Lower leg skin (tissue), 4 donors: ENCODE results near the gene DCAF7. TPM values are rescaled to one million over a fixed set of nuclear protein-coding genes. Genes with fewer than 3 reads are reported as not detected.
A peak's percentile ranks its signal among the peaks of the same experiment; 100 is the strongest.

Source experiments
- DNase-seq, 2 donors: peaks; one replicate each; pipeline ENCODE4 v3.0.0-alpha.2; 2019; ENCODE audit warnings: low spot score in 2 of 2
- H3K4me3 ChIP-seq: fragments of 200-600 bp; sonication (generic); 2 replicates; pipeline ENCODE4 v1.5.1; 2017; ENCODE audit warnings: mild to moderate bottlenecking, low read depth; ENCODE audit not compliant: poor library complexity, severe bottlenecking
- POLR2A ChIP-seq, 2 donors: fragments of 450-650 bp; IDR thresholded peaks; one replicate each; pipeline ENCODE4 v1.6.1; 2016 to 2017; ENCODE audit warnings: antibody characterized with exemption in 2 of 2, mild to moderate bottlenecking in 1 of 2, moderate library complexity in 1 of 2
- WGBS, 2 donors: methylation state at CpG; one replicate each; pipeline ENCODE4 v1.1.5; 2018; 5-methylcytosine and 5-hydroxymethylcytosine counted together
- intact Hi-C: fragments of 100-400 bp; cut with DNase I; formaldehyde crosslinking; loops from one replicate; pipeline ENCODE4 v1.15.0; 2023; ENCODE audit warnings: low total_unique reads
- total RNA-seq, 4 donors: library from RNA; depleted of rRNA; stranded (reverse); fragments of >200 nt; gene quantifications; one replicate each; pipeline ENCODE4 v1.1.0, GENCODE V29; 2016
- TF ChIP-seq, protein P1 (sequence below), 3 donors: fragments of 450-650 bp; IDR thresholded peaks; one replicate each; pipeline ENCODE4 v1.5.1; 2016; ENCODE audit warnings: antibody characterized with exemption in 3 of 3, mild to moderate bottlenecking in 3 of 3, moderate library complexity in 2 of 3

Gene DCAF7
- total RNA-seq, 4 donors from 2014 or later, result 23.8 to 33.0 (median 25.4) TPM

- intact Hi-C loops, result no loop called here
- H3K4me3 ChIP-seq, result no peak overlapping the region
- no peak for DNase-seq
- no peak for TF ChIP-seq POLR2A (IDR thresholded peaks at IDR 0.05)
- TF ChIP-seq, protein P1, sequence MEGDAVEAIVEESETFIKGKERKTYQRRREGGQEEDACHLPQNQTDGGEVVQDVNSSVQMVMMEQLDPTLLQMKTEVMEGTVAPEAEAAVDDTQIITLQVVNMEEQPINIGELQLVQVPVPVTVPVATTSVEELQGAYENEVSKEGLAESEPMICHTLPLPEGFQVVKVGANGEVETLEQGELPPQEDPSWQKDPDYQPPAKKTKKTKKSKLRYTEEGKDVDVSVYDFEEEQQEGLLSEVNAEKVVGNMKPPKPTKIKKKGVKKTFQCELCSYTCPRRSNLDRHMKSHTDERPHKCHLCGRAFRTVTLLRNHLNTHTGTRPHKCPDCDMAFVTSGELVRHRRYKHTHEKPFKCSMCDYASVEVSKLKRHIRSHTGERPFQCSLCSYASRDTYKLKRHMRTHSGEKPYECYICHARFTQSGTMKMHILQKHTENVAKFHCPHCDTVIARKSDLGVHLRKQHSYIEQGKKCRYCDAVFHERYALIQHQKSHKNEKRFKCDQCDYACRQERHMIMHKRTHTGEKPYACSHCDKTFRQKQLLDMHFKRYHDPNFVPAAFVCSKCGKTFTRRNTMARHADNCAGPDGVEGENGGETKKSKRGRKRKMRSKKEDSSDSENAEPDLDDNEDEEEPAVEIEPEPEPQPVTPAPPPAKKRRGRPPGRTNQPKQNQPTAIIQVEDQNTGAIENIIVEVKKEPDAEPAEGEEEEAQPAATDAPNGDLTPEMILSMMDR (IDR thresholded peaks at IDR 0.05), result no peak
- 63 to 64% methylated on average over 4 of the region's 4 CpGs for WGBS, 2 donors
These were observed 9.7 kb upstream of the DCAF7 start for GRCh38 chr17:63540590-63540989.

DNA sequence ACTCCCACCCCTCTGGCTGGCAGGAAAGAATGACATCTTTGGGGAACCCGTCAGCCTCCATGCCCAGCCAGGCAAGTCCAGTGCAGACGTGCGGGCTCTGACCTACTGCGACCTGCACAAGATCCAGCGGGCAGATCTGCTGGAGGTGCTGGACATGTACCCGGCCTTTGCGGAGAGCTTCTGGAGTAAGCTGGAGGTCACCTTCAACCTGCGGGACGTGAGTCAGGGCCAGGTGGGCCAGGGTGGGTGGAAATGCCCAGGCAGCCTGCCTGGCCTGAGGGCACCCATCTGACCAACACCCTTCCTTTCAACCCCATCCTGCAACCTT, 8.1 kb upstream of the DCAF7 start:
- intact Hi-C loops, result no loop called here
- no peak for DNase-seq
- no peak for TF ChIP-seq POLR2A (IDR thresholded peaks at IDR 0.05)
- TF ChIP-seq, protein P1 (IDR thresholded peaks at IDR 0.05), result no peak
- 93 to 95% methylated on average over 9 of the region's 9 CpGs for WGBS, 2 donors
- H3K4me3 ChIP-seq, result no peak overlapping the region

DNA sequence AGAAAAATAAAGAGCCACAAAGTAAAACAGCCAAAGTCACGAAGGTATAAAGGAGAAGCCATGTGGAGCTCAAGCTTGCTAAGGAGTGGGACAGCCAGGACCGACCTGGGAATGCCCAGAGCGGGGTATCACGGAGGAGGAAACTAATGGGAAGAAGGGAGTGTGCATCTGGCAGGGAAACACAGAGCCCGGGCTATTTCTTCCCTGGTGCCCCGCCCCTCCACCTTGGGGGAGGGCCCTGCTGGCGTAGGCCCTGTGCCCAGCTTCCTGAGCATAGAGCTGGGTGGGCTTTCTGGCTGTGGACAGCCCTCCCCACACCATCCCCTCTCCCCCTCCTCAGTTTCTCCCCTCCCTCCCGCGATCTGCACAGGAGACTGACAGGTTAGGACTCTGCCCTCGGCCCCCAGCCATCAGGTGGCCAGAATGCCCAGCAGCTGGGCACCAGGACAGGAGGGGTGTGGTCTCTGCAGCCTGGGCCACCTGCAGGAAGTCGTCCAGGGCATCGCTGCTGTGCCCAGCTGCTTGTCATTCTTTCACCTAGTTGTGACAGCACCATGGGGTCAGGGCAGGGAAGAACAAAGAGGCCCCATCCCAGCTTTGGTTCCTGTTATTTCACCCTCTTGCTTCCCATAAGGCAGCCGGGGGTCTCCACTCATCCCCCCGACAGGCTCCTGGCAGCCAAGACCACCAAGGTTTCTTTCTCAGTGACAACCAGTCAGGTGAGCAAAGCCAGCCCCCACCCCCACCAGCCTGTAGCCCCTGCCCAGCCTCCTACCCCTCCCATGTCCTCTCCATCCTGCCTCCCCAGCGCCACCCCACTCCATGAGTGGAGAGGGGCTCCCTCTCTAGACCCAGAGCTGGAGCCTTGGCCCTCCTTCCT, 7.1 kb upstream of the DCAF7 start:
- DNase-seq, result no peak
- TF ChIP-seq, protein P1 (IDR thresholded peaks at IDR 0.05), result no peak
- no peak for TF ChIP-seq POLR2A (IDR thresholded peaks at IDR 0.05)
- 48 to 57% methylated on average over 14 to 15 of the region's 15 CpGs for WGBS, 2 donors
- intact Hi-C loops, result no loop called here
- H3K4me3 ChIP-seq, result no peak overlapping the region

- DNase-seq, result no peak
- intact Hi-C loops, result no loop called here
- H3K4me3 ChIP-seq, result no peak overlapping the region
- no peak for TF ChIP-seq POLR2A (IDR thresholded peaks at IDR 0.05)
- TF ChIP-seq, protein P1 (IDR thresholded peaks at IDR 0.05), result no peak
These were observed 6.4 kb upstream of the DCAF7 start for GRCh38 chr17:63543822-63544420.

- no peak overlapping the region for H3K4me3 ChIP-seq
- TF ChIP-seq, protein P1 (IDR thresholded peaks at IDR 0.05), result no peak
- TF ChIP-seq POLR2A (IDR thresholded peaks at IDR 0.05), result no peak
- intact Hi-C loops, result no loop called here
- DNase-seq, result peak in 1 of 2 donors; percentile 67
- 85 to 86% methylated on average over 12 to 13 of the region's 13 CpGs for WGBS, 2 donors
These were observed 5.6 kb upstream of the DCAF7 start for GRCh38 chr17:63544467-63545301.
